ENCODE data around the gene RPL38. TPM values are rescaled to one million over a fixed set of nuclear protein-coding genes. Genes with fewer than 3 reads are reported as not detected.
"Not testable (repeated sequence)": the region's sequence is repeated elsewhere in the genome, so short reads cannot be mapped to it uniquely, and the experiment has no call there.

The RPL38 gene
- total RNA-seq, 5 donors from 2014 or later (not counting 1 experiment from before 2014, with no cell fraction given): 1,569 to 1,786 (median 1,717) TPM

DNA sequence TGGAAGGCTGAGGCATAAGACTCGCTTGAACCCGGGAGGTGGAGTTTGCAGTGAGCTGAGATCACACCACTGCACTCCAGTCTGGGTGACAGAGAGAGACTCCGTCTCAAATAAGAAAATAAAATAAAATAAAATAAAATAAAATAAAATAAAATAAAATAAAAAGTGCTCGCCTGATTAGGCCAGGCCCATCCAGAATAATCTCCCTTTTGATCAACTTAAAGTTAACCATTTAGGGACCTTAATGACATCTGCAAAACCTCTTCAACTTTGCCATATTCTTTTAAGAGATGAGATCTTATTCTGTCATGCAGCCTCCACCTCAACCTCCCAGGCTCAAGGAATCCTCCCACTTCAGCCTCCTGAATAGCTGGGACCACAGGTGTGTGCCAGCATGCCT lies 14.8 kb upstream of the RPL38 start:
- H3K27ac Mint-ChIP-seq; H3K27ac ChIP-seq (ENCODE audit: low read length); POLR2A ChIA-PET; H3K36me3 Mint-ChIP-seq; DNase-seq; ATAC-seq (replicated peaks in 1 of 4); H3K4me1 Mint-ChIP-seq; H3K4me1 ChIP-seq (ENCODE audit: control insufficient read depth in 1 of 2, extremely low read depth in 1 of 2, insufficient read depth in 2 of 2, low read length in 2 of 2); H3K36me3 ChIP-seq (ENCODE audit: control insufficient read depth in 2 of 2, extremely low read depth in 1 of 2, insufficient read depth in 1 of 2, low read length in 1 of 2); CTCF ChIA-PET; H3K9me3 Mint-ChIP-seq; H3K4me3 Mint-ChIP-seq; H3K9me3 ChIP-seq; H3K4me3 ChIP-seq (ENCODE audit: control insufficient read depth in 1 of 2, extremely low read depth in 1 of 2, low read length in 1 of 2): not testable (repeated sequence)
- no CpG with 5 or more reads among the region's 4 CpGs for WGBS (ENCODE audit: insufficient coverage)
- H3K27me3 Mint-ChIP-seq: peaks cover 3 to 12% of the 10 kb centered on the region in 2 donors
- peaks cover 5 to 39% of the 10 kb centered on the region in 2 experiments for H3K27me3 ChIP-seq (replicated peaks in 1 of 2; ENCODE audit: control insufficient read depth in 2 of 2, extremely low read depth in 1 of 2, insufficient read depth in 2 of 2, low read length in 1 of 2)

DNA sequence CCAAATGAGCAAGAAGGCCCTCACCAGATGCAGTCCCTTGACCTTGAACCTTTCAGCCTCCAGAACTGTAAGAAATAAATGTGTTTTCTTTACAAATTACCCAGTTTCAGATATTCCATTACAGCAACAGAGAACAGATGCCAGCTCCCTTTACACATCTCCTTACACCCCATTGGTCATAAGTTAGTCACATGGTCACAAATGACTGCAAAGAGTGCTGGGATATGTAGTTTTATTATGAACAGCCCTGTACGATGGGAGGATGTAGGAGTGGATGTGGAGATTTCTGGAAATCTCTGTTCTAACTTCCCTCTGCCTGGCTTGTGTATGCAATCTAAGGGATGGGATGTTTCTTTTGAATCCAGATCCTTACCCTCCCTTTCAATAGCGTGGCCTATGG lies 13.3 kb upstream of the RPL38 start:
- H3K27ac Mint-ChIP-seq: no peak overlapping the region
- H3K4me1 Mint-ChIP-seq: peaks cover 0 to 2% (median 0%) of the 10 kb centered on the region in 3 donors
- Histone ChIP-seq H3K27me3 (replicated peaks in 1 of 2; ENCODE audit: control insufficient read depth in 2 of 2, extremely low read depth in 1 of 2, insufficient read depth in 2 of 2, low read length in 1 of 2) (peaks cover 5 to 52% of the 10 kb centered on the region in 2 experiments), H3K36me3 (ENCODE audit: control insufficient read depth in 2 of 2, extremely low read depth in 1 of 2, insufficient read depth in 1 of 2, low read length in 1 of 2) (no peaks in the 10 kb centered on the region), H3K4me3 (ENCODE audit: control insufficient read depth in 1 of 2, extremely low read depth in 1 of 2, low read length in 1 of 2) (no peak overlapping the region), H3K27ac (ENCODE audit: low read length) (no peak overlapping the region), H3K4me1 (ENCODE audit: control insufficient read depth in 1 of 2, extremely low read depth in 1 of 2, insufficient read depth in 2 of 2, low read length in 2 of 2) (no peaks in the 10 kb centered on the region), H3K9me3 (no peaks in the 10 kb centered on the region)
- CTCF ChIA-PET: no interaction called here
- no peaks in the 10 kb centered on the region for H3K36me3 Mint-ChIP-seq
- peak in 1 of 35 experiments; percentile 40 for DNase-seq
- POLR2A ChIA-PET: no interaction called here
- H3K9me3 Mint-ChIP-seq: no peaks in the 10 kb centered on the region
- H3K4me3 Mint-ChIP-seq: no peak overlapping the region
- ATAC-seq (replicated peaks in 1 of 4): peak in 3 of 4 experiments; percentile 41 to 83 (median 71)
- WGBS (ENCODE audit: insufficient coverage): 71% methylated on average over 1 of the region's 2 CpGs
- H3K27me3 Mint-ChIP-seq: peaks cover 3 to 20% of the 10 kb centered on the region in 2 donors

DNA sequence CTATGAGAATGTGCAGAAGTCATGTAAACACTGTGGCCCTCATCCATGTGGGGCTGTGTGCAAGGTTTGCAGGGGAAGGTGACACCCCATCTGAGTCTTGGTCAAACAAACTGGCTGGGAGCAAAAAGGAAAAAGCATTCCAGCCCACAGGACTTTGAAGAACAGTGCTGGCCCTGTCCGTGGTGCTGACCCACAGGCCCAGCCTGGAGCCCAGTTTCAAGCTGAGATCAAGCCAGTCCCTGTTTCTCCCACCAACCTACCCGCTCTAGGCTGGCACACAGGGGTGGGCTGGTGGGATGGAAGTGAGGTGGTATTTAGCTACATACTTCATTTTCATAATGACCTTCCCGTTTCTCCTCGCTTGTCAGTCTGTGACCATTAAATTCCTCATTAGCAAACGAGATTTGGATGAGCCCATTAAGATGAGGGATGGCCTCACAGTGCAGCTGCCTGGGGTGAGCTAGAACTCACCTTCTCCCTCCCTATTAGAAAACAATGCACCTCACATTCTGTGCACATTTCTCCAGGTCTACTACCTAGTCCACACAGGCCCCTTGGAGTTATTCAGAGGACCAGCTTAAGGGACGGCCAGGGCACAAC lies 12.6 kb upstream of the RPL38 start:
- no peak for DNase-seq
- CTCF ChIA-PET: interaction anchor here (0.6 to 0.7 kb wide), 3 partner anchors 8 to 16 kb away, joined by 3 to 4 read pairs (median 4); no protein-coding TSS in a partner anchor

DNA sequence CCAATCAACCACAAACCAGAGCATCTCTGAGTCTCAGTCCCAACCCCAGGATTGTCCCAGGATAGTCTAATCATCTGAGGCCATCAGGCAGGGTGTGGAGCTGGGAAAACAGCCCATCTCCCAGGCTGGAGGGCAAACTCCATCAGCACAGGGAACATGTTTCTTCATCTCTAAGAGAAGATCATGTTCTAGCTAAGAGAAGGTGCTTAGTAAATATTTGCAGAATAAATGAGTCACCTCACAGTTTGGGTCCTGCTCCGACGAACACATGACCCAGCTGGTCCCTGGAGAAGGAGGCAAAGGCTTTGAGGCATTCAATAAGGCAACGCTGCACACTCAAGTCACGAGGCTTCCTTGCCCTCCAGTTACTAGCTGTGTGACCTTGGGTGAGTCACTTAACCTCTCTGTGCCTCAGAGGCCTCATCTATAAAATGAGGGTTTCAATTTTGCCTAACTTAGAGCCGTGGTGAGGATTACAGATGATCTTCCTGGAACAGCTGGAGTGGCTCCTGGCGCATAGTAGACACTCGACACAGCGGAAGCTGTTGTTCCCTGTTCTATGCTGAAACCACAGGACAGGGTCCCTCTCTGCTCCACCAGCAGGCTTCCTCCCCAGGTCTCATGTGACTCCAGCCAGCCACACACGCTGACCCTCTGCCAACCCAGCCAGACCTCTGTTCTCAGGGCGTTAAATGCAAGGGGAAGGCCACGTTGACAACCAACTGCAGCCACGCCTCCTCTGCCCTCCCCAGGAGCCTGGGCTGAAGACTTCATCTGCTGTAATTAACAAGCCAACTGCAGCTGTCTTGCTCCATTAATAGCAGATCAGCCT lies 10.3 kb upstream of the RPL38 start:
- Mint-ChIP-seq H3K27ac (no peak overlapping the region), H3K9me3 (no peaks in the 10 kb centered on the region), H3K4me1 (peaks cover 0 to 2% (median 0%) of the 10 kb centered on the region in 3 donors), H3K36me3 (no peaks in the 10 kb centered on the region), H3K4me3 (no peak overlapping the region), H3K27me3 (peaks cover 16 to 34% of the 10 kb centered on the region in 2 donors)
- POLR2A ChIA-PET: no interaction called here
- Histone ChIP-seq H3K27ac (ENCODE audit: low read length) (no peak overlapping the region), H3K27me3 (replicated peaks in 1 of 2; ENCODE audit: control insufficient read depth in 2 of 2, extremely low read depth in 1 of 2, insufficient read depth in 2 of 2, low read length in 1 of 2) (peaks cover 0 to 56% of the 10 kb centered on the region in 2 experiments), H3K4me1 (ENCODE audit: control insufficient read depth in 1 of 2, extremely low read depth in 1 of 2, insufficient read depth in 2 of 2, low read length in 2 of 2) (no peaks in the 10 kb centered on the region), H3K9me3 (no peaks in the 10 kb centered on the region), H3K36me3 (ENCODE audit: control insufficient read depth in 2 of 2, extremely low read depth in 1 of 2, insufficient read depth in 1 of 2, low read length in 1 of 2) (no peaks in the 10 kb centered on the region), H3K4me3 (ENCODE audit: control insufficient read depth in 1 of 2, extremely low read depth in 1 of 2, low read length in 1 of 2) (no peak overlapping the region)
- ATAC-seq (replicated peaks in 1 of 4) (no peak), DNase-seq (peak in 1 of 35 experiments; percentile 20)
- WGBS (ENCODE audit: insufficient coverage): 52% methylated on average over 8 of the region's 12 CpGs
- CTCF ChIA-PET: interaction anchor here in 1 of 2 donors (1.0 kb wide), 1 partner anchor 9 kb away, joined by 8 read pairs; no protein-coding TSS in a partner anchor

More for the DNA sequence above, 12.6 kb upstream of the RPL38 start:
- no peak for ATAC-seq (replicated peaks in 1 of 4)
- peaks cover 0 to 2% (median 0%) of the 10 kb centered on the region in 3 donors for H3K4me1 Mint-ChIP-seq
- no peaks in the 10 kb centered on the region for H3K9me3 Mint-ChIP-seq
- H3K4me3 ChIP-seq (ENCODE audit: control insufficient read depth in 1 of 2, extremely low read depth in 1 of 2, low read length in 1 of 2): no peak overlapping the region
- H3K27me3 Mint-ChIP-seq: peaks cover 9 to 26% of the 10 kb centered on the region in 2 donors
- H3K27me3 ChIP-seq (replicated peaks in 1 of 2; ENCODE audit: control insufficient read depth in 2 of 2, extremely low read depth in 1 of 2, insufficient read depth in 2 of 2, low read length in 1 of 2): peaks cover 5 to 54% of the 10 kb centered on the region in 2 experiments
- POLR2A ChIA-PET: no interaction called here
- H3K27ac Mint-ChIP-seq: no peak overlapping the region
- H3K4me3 Mint-ChIP-seq: no peak overlapping the region
- no peak overlapping the region for H3K27ac ChIP-seq (ENCODE audit: low read length)
- H3K9me3 ChIP-seq: no peaks in the 10 kb centered on the region
- no peaks in the 10 kb centered on the region for H3K4me1 ChIP-seq (ENCODE audit: control insufficient read depth in 1 of 2, extremely low read depth in 1 of 2, insufficient read depth in 2 of 2, low read length in 2 of 2)
- H3K36me3 ChIP-seq (ENCODE audit: control insufficient read depth in 2 of 2, extremely low read depth in 1 of 2, insufficient read depth in 1 of 2, low read length in 1 of 2): no peaks in the 10 kb centered on the region
- 59% methylated on average over 4 of the region's 6 CpGs for WGBS (ENCODE audit: insufficient coverage)
- H3K36me3 Mint-ChIP-seq: no peaks in the 10 kb centered on the region

DNA sequence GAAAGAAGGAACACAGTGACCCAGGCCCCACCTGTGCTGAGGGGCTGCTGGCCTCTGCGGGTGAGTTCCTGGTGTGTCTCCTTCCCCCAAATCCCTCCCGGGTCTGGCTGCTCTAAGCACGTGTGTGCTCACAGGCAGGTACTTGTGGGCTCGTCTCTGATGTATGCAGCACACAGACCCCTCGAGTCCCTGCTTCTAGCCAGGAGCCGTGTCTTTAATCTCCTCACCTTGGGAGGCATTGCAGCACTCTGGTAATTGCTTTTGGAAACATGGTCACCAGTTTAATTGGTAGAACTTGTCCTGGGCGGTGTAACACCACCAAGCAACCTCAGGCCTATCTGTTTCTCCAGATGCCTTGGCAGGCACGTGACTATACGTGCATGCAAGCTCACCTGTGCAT lies 8.8 kb upstream of the RPL38 start:
- DNase-seq: no peak
- Histone ChIP-seq H3K27ac (ENCODE audit: low read length) (no peak overlapping the region), H3K4me3 (ENCODE audit: control insufficient read depth in 1 of 2, extremely low read depth in 1 of 2, low read length in 1 of 2) (no peak overlapping the region), H3K36me3 (ENCODE audit: control insufficient read depth in 2 of 2, extremely low read depth in 1 of 2, insufficient read depth in 1 of 2, low read length in 1 of 2) (no peaks in the 10 kb centered on the region), H3K27me3 (replicated peaks in 1 of 2; ENCODE audit: control insufficient read depth in 2 of 2, extremely low read depth in 1 of 2, insufficient read depth in 2 of 2, low read length in 1 of 2) (peaks cover 0 to 68% of the 10 kb centered on the region in 2 experiments), H3K9me3 (no peaks in the 10 kb centered on the region), H3K4me1 (ENCODE audit: control insufficient read depth in 1 of 2, extremely low read depth in 1 of 2, insufficient read depth in 2 of 2, low read length in 2 of 2) (peaks cover 0 to 4% of the 10 kb centered on the region in 2 experiments)
- no peak for ATAC-seq (replicated peaks in 1 of 4)
- Mint-ChIP-seq H3K36me3 (no peaks in the 10 kb centered on the region), H3K27me3 (peaks cover 18 to 39% of the 10 kb centered on the region in 2 donors), H3K27ac (no peak overlapping the region), H3K4me3 (no peak overlapping the region), H3K4me1 (peaks cover 3 to 5% (median 4%) of the 10 kb centered on the region in 3 donors), H3K9me3 (no peaks in the 10 kb centered on the region)
- 80% methylated on average over 9 of the region's 9 CpGs for WGBS (ENCODE audit: insufficient coverage)
- ChIA-PET CTCF (interaction anchor here in 1 of 2 donors (0.6 kb wide), 1 partner anchor 8 kb away, joined by 4 read pairs; no protein-coding TSS in a partner anchor), POLR2A (no interaction called here)

DNA sequence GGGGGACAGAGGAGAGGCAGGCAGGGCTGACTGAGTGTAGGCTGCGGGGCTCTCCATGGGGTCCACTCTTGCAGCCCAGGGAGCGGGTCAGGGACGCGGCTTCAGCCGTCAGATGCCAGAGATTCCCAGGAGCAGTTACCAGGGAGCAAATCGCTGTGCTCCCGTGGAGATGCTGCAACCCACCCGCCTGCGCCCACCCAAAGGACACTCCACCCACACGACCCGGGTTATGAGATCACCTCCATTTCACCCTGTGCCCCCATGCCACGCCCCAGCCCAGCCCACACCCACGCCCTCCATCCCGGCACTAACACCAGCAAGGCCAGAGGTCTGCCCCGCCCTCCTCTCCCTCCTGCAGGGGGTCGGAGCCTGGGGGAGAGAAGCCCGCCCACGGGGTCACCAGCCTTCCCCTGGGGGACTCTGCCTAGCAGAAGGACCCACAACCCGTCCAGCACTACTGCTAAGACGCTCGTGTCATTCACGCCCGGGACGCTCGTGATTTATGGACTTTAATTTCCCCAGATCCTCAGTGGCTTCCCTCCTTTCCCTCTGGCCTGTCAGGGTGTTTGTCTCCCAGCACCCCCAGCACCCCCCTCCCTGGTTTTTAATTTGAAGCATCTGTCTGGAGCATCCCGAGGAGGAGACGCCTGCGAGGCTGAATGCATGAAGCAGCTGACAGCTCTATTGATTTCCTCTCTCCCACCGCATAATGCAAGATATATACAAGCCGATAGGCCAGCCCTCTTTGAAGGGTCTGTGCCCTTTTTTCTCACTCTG lies 6.7 kb upstream of the RPL38 start:
- Histone ChIP-seq H3K36me3 (ENCODE audit: control insufficient read depth in 2 of 2, extremely low read depth in 1 of 2, insufficient read depth in 1 of 2, low read length in 1 of 2) (no peaks in the 10 kb centered on the region), H3K4me3 (ENCODE audit: control insufficient read depth in 1 of 2, extremely low read depth in 1 of 2, low read length in 1 of 2) (no peak overlapping the region), H3K27ac (ENCODE audit: low read length) (no peak overlapping the region), H3K9me3 (no peaks in the 10 kb centered on the region), H3K27me3 (replicated peaks in 1 of 2; ENCODE audit: control insufficient read depth in 2 of 2, extremely low read depth in 1 of 2, insufficient read depth in 2 of 2, low read length in 1 of 2) (peaks cover 0 to 84% of the 10 kb centered on the region in 2 experiments), H3K4me1 (ENCODE audit: control insufficient read depth in 1 of 2, extremely low read depth in 1 of 2, insufficient read depth in 2 of 2, low read length in 2 of 2) (peaks cover 0 to 8% of the 10 kb centered on the region in 2 experiments)
- Mint-ChIP-seq H3K36me3 (no peaks in the 10 kb centered on the region), H3K27ac (no peak overlapping the region), H3K27me3 (peaks cover 27 to 54% of the 10 kb centered on the region in 2 donors), H3K9me3 (no peaks in the 10 kb centered on the region), H3K4me1 (peaks cover 5 to 6% (median 6%) of the 10 kb centered on the region in 3 donors), H3K4me3 (no peak overlapping the region)
- 79% methylated on average over 16 of the region's 30 CpGs for WGBS (ENCODE audit: insufficient coverage)
- ChIA-PET CTCF (no interaction called here), POLR2A (no interaction called here)
- DNase-seq (no peak), ATAC-seq (replicated peaks in 1 of 4) (no peak)

Data from T-cell (primary cell).